ENCODE measurements around the gene C22orf39. TPM values are rescaled to one million over a fixed set of nuclear protein-coding genes. Genes with fewer than 3 reads are reported as not detected.

C22orf39 gene
- total RNA-seq, 2 donors from 2014 or later: 57.4 to 85.8 TPM

DNA sequence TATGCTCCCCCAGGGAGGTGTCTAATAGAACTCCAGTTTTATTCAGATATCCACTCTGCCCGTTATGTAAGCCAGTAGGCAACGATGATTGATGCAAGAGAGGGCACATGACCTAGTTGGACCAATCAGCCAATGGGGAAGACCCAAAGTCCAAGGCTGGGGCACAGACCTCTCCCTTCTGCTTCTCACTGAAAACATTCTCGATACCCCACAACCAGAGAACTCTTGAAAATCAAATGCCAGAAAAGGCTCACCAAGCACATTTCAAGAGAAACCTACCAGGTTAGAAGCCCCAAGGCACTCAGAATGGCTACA is 23.4 kb downstream of the C22orf39 start:
- TF ChIP-seq POLR2A (IDR thresholded peaks at IDR 0.05): no peak
- Histone ChIP-seq H3K27ac (no peak overlapping the region), H3K27me3 (replicated peaks; ENCODE audit: insufficient read depth) (no peaks in the 10 kb centered on the region), H3K4me1 (replicated peaks) (no peaks in the 10 kb centered on the region), H3K9me3 (no peaks in the 10 kb centered on the region), H3K36me3 (no peaks in the 10 kb centered on the region), H3K4me3 (no peak overlapping the region)
- no peak for DNase-seq (ENCODE audit: low spot score)
- WGBS: 90% methylated on average over 3 of the region's 3 CpGs
- intact Hi-C loops (cut with DNase I): no loop called here

DNA sequence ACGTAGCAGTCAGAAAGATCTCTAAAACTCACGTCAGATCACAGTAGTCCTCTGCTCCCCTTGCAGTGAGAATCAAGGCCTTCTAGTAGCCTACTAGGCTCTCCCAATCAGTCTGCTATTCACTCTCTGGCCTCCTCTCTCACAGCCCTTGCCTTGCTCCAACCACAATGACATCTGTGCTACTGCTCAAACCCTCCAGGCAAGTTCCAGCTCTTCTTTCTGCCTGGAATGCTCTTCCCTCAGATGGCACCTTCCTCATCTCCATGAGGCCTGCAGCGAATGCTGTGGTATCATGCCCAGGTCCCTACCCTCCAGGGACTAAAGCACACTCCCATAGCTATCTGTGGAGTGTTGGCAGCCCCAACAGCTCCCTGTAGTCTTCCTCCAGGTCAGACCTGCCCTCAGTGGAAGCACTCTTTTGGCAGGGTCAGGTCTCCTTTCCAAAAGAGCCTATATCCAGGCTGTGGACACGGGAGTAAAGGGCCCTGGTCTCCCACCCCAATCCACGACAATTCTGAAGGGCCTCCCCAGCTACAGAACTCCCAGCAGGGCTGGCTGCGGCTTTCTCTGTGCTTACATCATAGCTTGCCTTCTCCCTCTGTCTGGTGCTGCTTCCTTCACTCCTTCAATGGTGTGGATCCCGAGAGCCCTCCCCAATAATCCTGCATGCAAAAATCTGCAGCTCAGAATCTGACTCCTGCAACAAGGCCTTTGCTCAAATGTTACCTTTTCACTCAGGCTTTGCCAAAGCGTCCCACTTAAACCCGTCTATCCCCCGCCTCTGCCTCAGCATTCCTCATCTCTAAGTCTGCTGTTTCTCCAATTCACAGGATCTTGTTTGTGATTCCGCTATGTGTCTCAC is 24.8 kb downstream of the C22orf39 start:
- intact Hi-C loops (cut with DNase I): no loop called here
- no peaks in the 10 kb centered on the region for H3K36me3 ChIP-seq
- no peak overlapping the region for H3K4me3 ChIP-seq
- H3K4me1 ChIP-seq (replicated peaks): no peaks in the 10 kb centered on the region
- TF ChIP-seq POLR2A (IDR thresholded peaks at IDR 0.05) (no peak), POLR2AphosphoS5 (IDR thresholded peaks at IDR 0.05) (no peak)
- TF ChIP-seq, protein P1, sequence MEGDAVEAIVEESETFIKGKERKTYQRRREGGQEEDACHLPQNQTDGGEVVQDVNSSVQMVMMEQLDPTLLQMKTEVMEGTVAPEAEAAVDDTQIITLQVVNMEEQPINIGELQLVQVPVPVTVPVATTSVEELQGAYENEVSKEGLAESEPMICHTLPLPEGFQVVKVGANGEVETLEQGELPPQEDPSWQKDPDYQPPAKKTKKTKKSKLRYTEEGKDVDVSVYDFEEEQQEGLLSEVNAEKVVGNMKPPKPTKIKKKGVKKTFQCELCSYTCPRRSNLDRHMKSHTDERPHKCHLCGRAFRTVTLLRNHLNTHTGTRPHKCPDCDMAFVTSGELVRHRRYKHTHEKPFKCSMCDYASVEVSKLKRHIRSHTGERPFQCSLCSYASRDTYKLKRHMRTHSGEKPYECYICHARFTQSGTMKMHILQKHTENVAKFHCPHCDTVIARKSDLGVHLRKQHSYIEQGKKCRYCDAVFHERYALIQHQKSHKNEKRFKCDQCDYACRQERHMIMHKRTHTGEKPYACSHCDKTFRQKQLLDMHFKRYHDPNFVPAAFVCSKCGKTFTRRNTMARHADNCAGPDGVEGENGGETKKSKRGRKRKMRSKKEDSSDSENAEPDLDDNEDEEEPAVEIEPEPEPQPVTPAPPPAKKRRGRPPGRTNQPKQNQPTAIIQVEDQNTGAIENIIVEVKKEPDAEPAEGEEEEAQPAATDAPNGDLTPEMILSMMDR (IDR thresholded peaks at IDR 0.05): no peak
- H3K9me3 ChIP-seq: no peaks in the 10 kb centered on the region
- no peak for DNase-seq (ENCODE audit: low spot score)
- WGBS: 84% methylated on average over 11 of the region's 11 CpGs
- H3K27ac ChIP-seq: no peak overlapping the region
- H3K27me3 ChIP-seq (replicated peaks; ENCODE audit: insufficient read depth): no peaks in the 10 kb centered on the region

DNA sequence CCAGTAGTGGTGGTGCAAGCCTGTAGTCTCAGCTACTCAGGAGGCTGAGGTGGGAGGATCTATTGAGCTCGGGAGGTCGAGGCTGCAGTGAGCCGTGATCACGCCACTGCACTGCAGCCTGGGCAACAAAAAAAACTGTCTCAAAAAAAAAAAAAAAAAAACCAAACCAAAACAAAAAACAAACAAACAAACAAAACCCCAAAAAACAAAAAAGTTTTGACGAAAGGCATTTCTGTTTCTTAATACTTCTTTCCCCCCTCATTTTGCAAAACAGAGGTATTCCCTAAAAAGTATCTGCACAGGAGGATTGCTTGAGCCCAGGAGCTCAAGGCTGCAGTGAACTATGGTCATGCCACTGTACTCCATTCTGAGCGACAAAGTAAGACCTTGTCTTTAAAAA is 27.2 kb downstream of the C22orf39 start:
- TF ChIP-seq, protein P1 (IDR thresholded peaks at IDR 0.05): no peak
- TF ChIP-seq POLR2A (IDR thresholded peaks at IDR 0.05): no peak
- TF ChIP-seq POLR2AphosphoS5 (IDR thresholded peaks at IDR 0.05): no peak
- WGBS: 91% methylated on average over 6 of the region's 6 CpGs
- Histone ChIP-seq H3K27me3 (replicated peaks; ENCODE audit: insufficient read depth) (no peaks in the 10 kb centered on the region), H3K9me3 (no peaks in the 10 kb centered on the region), H3K4me3 (no peak overlapping the region), H3K36me3 (no peaks in the 10 kb centered on the region), H3K27ac (no peak overlapping the region), H3K4me1 (replicated peaks) (no peaks in the 10 kb centered on the region)
- DNase-seq (ENCODE audit: low spot score): no peak
- intact Hi-C loops (cut with DNase I): no loop called here

DNA sequence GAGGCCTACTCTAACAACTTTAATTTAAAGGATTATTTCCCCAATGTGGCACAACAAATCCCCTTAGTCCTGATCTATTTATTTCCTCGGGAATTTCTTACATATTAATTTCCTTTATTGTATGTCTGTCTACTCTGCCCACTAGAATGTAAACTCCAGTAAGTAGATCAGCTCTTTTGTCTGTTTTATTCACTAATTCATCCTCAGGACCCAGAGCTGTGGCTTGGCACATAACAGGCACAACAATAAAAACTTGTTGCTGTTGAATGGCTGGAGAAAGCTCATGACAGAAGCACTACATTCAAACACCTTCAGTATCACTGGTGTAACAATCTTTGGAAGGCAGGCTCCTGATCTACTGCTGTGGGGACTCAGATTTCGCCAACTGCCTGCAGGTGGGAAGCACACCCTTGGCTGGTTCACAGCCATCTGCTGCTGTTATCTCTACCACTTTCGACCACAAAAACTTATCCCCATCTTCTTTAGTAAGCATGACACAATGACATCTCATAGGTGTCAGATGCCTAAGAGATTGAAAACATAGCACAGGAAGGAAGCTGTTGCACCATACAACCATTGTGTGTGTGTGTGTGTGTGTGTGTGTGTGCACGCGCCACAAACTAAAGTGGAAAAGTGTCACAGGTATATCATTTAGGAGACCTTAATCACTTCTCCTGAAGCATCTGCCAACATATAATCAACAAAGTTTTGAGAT is 27.9 kb downstream of the C22orf39 start:
- no peak for DNase-seq (ENCODE audit: low spot score)
- Histone ChIP-seq H3K4me1 (replicated peaks) (no peaks in the 10 kb centered on the region), H3K27ac (no peak overlapping the region), H3K27me3 (replicated peaks; ENCODE audit: insufficient read depth) (no peaks in the 10 kb centered on the region), H3K36me3 (no peaks in the 10 kb centered on the region), H3K4me3 (no peak overlapping the region), H3K9me3 (no peaks in the 10 kb centered on the region)
- TF ChIP-seq POLR2A (IDR thresholded peaks at IDR 0.05): no peak
- 81% methylated on average over 5 of the region's 5 CpGs for WGBS
- intact Hi-C loops (cut with DNase I): no loop called here

DNA sequence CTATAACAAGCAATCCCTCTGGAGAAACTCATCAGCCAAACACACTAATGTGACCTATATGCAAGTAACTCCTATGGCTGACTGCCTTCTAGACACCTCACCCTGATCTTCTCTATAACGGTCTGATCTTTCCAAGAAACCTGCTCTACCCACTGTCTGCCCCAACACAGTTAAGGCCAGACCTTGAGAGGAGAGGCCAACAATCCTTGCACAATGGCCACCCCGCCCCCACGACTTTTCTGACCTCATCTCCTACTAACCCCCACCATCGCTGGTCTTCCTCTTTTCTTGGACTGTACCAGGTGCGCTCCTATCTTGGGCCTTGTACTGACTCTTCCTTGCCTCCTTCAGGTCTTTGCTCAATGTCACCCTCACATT is 28.4 kb downstream of the C22orf39 start:
- TF ChIP-seq, protein P1 (IDR thresholded peaks at IDR 0.05): no peak
- TF ChIP-seq POLR2AphosphoS5 (IDR thresholded peaks at IDR 0.05) (no peak), POLR2A (IDR thresholded peaks at IDR 0.05) (no peak)
- Histone ChIP-seq H3K36me3 (no peaks in the 10 kb centered on the region), H3K9me3 (no peaks in the 10 kb centered on the region), H3K4me3 (no peak overlapping the region), H3K4me1 (replicated peaks) (no peaks in the 10 kb centered on the region), H3K27ac (no peak overlapping the region), H3K27me3 (replicated peaks; ENCODE audit: insufficient read depth) (no peaks in the 10 kb centered on the region)
- intact Hi-C loops (cut with DNase I): no loop called here
- no peak for DNase-seq (ENCODE audit: low spot score)
- WGBS: 83% methylated on average over 5 of the region's 5 CpGs

All from prostate gland (tissue), 2 donors.